HG03565 (cell line): ENCODE data around the gene SLC15A4.

ENCODE experiments used
- ATAC-seq: cut with Tn5 transposase; IDR thresholded peaks from one replicate; pipeline ENCODE4 v1.9.1; 2021; ENCODE audit warnings: mild to moderate bottlenecking, moderate library complexity; ENCODE audit not compliant: unreplicated experiment

SLC15A4 gene

GRCh38 chr12:128763395-128763794, 60.4 kb downstream of the SLC15A4 start:
- ATAC-seq, result no peak

GRCh38 chr12:128761379-128761790, 62.4 kb downstream of the SLC15A4 start:
- ATAC-seq, result no peak

GRCh38 chr12:128755566-128755965, 68.2 kb downstream of the SLC15A4 start:
- no peak for ATAC-seq

- ATAC-seq, result no peak
Observed at GRCh38 chr12:128754275-128754674, 69.5 kb downstream of the SLC15A4 start.

GRCh38 chr12:128753438-128753837, 70.3 kb downstream of the SLC15A4 start:
- no peak for ATAC-seq

- ATAC-seq, result no peak
Observed at GRCh38 chr12:128752386-128752785, 71.4 kb downstream of the SLC15A4 start.

- no peak for ATAC-seq
Observed at GRCh38 chr12:128747441-128747840, 76.3 kb downstream of the SLC15A4 start.

GRCh38 chr12:128745772-128746689, 77.7 kb downstream of the SLC15A4 start:
- ATAC-seq, result no peak

- no peak for ATAC-seq
Observed at GRCh38 chr12:128743916-128744315, 79.8 kb downstream of the SLC15A4 start.
